ENCODE data around the gene UNC79. TPM values are rescaled to one million over a fixed set of nuclear protein-coding genes. Genes with fewer than 3 reads are reported as not detected.

The UNC79 gene
- total and polyA plus RNA-seq, 2 experiments from 2014 or later, result 0.15 to 0.20 TPM

DNA sequence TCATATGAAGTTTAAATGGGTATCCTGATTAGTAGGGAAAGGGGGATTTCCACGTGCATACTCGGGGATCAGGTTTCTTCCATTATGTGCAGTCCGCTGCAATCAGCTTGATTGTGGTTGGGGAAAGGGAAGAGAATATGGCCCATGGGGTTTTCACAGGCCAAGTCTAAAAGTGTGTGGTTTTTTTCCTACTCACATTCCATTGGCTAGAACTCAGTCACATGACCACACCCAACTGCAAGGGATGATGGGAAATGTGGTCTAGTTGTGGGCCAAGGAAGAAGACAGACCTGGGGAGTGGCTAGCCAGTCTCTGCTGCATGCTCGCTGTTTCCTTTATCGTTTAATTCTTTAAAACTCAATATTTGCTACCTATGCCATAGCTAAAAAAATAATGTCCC, 252.5 kb downstream of the UNC79 start:
- H3K4me1 ChIP-seq (ENCODE audit: insufficient read depth), result no peaks in the 10 kb centered on the region
- no peaks in the 10 kb centered on the region for H3K79me2 ChIP-seq
- no peak overlapping the region for H2AFZ ChIP-seq
- H3K27ac ChIP-seq, result no peak overlapping the region
- 80% methylated on average over 5 of the region's 5 CpGs for WGBS (ENCODE audit: low lambda C conversion rate, missing lambda C conversion rate)
- no peak overlapping the region for H3K4me2 ChIP-seq
- DNase-seq (ENCODE audit: low spot score), result no peak
- no peaks in the 10 kb centered on the region for H3K9me2 ChIP-seq (replicated peaks; ENCODE audit: insufficient read depth)
- no peaks in the 10 kb centered on the region for H3K9me3 ChIP-seq (ENCODE audit: low read depth)
- peaks cover 13% of the 10 kb centered on the region for H3K27me3 ChIP-seq
- no peak for TF ChIP-seq EZH2 (IDR thresholded peaks at IDR 0.05; ENCODE audit: borderline replicate concordance)
- TF ChIP-seq, protein P1, sequence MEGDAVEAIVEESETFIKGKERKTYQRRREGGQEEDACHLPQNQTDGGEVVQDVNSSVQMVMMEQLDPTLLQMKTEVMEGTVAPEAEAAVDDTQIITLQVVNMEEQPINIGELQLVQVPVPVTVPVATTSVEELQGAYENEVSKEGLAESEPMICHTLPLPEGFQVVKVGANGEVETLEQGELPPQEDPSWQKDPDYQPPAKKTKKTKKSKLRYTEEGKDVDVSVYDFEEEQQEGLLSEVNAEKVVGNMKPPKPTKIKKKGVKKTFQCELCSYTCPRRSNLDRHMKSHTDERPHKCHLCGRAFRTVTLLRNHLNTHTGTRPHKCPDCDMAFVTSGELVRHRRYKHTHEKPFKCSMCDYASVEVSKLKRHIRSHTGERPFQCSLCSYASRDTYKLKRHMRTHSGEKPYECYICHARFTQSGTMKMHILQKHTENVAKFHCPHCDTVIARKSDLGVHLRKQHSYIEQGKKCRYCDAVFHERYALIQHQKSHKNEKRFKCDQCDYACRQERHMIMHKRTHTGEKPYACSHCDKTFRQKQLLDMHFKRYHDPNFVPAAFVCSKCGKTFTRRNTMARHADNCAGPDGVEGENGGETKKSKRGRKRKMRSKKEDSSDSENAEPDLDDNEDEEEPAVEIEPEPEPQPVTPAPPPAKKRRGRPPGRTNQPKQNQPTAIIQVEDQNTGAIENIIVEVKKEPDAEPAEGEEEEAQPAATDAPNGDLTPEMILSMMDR (IDR thresholded peaks at IDR 0.05; ENCODE audit: poor library complexity), result no peak
- no peak for TF ChIP-seq EZH2phosphoT487 (IDR thresholded peaks at IDR 0.05; ENCODE audit: low read depth, severe bottlenecking, unreplicated experiment)
- no peaks in the 10 kb centered on the region for H3K36me3 ChIP-seq (replicated peaks; ENCODE audit: insufficient read depth, low read depth)
- H4K20me1 ChIP-seq (ENCODE audit: insufficient read depth, poor library complexity, severe bottlenecking), result no peaks in the 10 kb centered on the region
- no peak overlapping the region for H3K4me3 ChIP-seq

GRCh38 chr14:93685121-93685895, 254.6 kb downstream of the UNC79 start:
- Histone ChIP-seq H4K20me1 (ENCODE audit: insufficient read depth, poor library complexity, severe bottlenecking) (no peaks in the 10 kb centered on the region), H3K9me2 (replicated peaks; ENCODE audit: insufficient read depth) (no peaks in the 10 kb centered on the region), H3K4me1 (ENCODE audit: insufficient read depth) (no peaks in the 10 kb centered on the region), H3K27ac (no peak overlapping the region), H2AFZ (no peak overlapping the region), H3K9me3 (ENCODE audit: low read depth) (no peaks in the 10 kb centered on the region), H3K36me3 (replicated peaks; ENCODE audit: insufficient read depth, low read depth) (no peaks in the 10 kb centered on the region), H3K79me2 (no peaks in the 10 kb centered on the region), H3K4me2 (no peak overlapping the region), H3K4me3 (no peak overlapping the region), H3K27me3 (peaks cover 25% of the 10 kb centered on the region)
- TF ChIP-seq, protein P1 (IDR thresholded peaks at IDR 0.05; ENCODE audit: poor library complexity), result no peak
- TF ChIP-seq EZH2phosphoT487 (IDR thresholded peaks at IDR 0.05; ENCODE audit: low read depth, severe bottlenecking, unreplicated experiment) (no peak), EZH2 (IDR thresholded peaks at IDR 0.05; ENCODE audit: borderline replicate concordance) (no peak)
- WGBS (ENCODE audit: low lambda C conversion rate, missing lambda C conversion rate), result 80% methylated on average over 13 of the region's 13 CpGs
- no peak for DNase-seq (ENCODE audit: low spot score)

DNA sequence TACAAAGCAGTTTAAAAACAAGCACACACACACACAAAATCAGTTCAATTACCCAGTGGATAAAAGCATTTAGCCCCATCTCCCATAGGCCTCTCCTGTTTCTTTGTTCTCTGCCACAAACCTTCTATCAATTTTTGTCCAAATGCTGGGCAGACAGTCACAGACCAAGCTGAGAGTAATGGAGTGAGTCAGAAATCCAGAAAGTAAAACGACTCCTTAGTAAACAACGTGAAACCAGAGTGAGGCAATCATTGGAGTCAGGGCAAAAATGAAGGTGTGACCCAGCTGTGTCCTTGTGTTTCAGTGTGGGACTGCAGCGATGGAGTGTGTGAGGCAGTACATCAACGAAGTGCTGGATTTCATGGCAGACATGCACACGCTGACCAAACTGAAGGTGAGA, 255.5 kb downstream of the UNC79 start:
- H3K9me3 ChIP-seq (ENCODE audit: low read depth), result no peaks in the 10 kb centered on the region
- H3K27ac ChIP-seq, result no peak overlapping the region
- no peak overlapping the region for H3K4me3 ChIP-seq
- H4K20me1 ChIP-seq (ENCODE audit: insufficient read depth, poor library complexity, severe bottlenecking), result no peaks in the 10 kb centered on the region
- no peaks in the 10 kb centered on the region for H3K4me1 ChIP-seq (ENCODE audit: insufficient read depth)
- H3K79me2 ChIP-seq, result no peaks in the 10 kb centered on the region
- no peak for TF ChIP-seq EZH2phosphoT487 (IDR thresholded peaks at IDR 0.05; ENCODE audit: low read depth, severe bottlenecking, unreplicated experiment)
- TF ChIP-seq, protein P1 (IDR thresholded peaks at IDR 0.05; ENCODE audit: poor library complexity), result no peak
- no peak for TF ChIP-seq EZH2 (IDR thresholded peaks at IDR 0.05; ENCODE audit: borderline replicate concordance)
- WGBS (ENCODE audit: low lambda C conversion rate, missing lambda C conversion rate), result 60% methylated on average over 5 of the region's 5 CpGs
- no peak for DNase-seq (ENCODE audit: low spot score)
- no peaks in the 10 kb centered on the region for H3K9me2 ChIP-seq (replicated peaks; ENCODE audit: insufficient read depth)
- peaks cover 29% of the 10 kb centered on the region for H3K27me3 ChIP-seq
- no peak overlapping the region for H3K4me2 ChIP-seq
- H2AFZ ChIP-seq, result no peak overlapping the region
- no peaks in the 10 kb centered on the region for H3K36me3 ChIP-seq (replicated peaks; ENCODE audit: insufficient read depth, low read depth)
